GM19395 (cell line): ENCODE results near the gene CDH23.

Experiments used
- ATAC-seq: cut with Tn5 transposase; IDR thresholded peaks from one replicate; pipeline ENCODE4 v1.9.1; 2021; ENCODE audit warnings: mild to moderate bottlenecking, moderate library complexity; ENCODE audit not compliant: unreplicated experiment

CDH23 gene

DNA sequence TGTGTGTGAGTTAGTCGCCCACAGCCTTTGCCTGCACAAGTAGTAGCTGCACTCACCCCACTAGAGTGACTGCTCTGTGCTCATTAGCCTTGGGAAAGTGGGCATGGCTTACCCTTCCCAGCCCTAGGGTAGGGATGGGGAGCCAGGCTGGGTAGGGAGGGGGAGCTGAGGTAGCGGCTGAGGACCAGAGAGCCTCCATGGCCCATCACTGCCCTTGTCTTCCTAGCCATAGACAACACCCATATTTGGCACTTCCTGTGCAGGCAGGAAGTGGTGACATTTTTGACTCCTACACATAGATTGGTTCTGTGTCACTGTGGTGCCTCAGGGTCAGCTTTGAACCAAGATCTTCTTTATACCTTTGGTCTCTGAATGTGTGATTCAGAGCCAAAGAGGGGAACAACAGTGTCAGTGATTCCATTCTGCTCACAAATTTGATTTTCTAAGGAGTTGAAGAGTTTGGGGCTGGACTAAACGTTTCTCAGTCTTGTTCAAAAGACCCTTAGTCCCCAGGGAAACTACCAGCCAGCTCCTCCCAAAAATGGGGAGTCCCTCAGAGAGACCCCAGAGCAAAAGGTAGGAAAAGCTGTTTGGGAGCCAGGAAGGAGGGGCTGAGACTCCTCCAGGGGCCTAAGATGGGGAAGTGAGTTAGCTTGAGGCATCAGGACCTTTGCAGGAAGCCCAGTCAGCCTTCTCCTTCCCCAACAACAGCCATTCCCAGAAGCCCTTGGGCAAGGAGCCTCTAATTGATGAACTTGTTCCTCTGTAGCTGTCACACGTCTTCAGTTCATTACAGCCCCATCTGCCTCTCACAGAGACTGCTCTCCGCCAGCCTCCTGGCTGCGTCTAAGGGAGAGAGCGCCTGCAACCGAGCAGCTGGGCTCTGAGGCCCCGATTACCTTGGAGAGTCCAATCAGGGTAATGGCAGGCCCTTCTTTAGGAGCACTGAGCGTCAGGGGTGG lies 135.0 kb downstream of the CDH23 start:
- no peak for ATAC-seq

- no peak for ATAC-seq
Measured at GRCh38 chr10:71532878-71533277, 136.2 kb downstream of the CDH23 start.

DNA sequence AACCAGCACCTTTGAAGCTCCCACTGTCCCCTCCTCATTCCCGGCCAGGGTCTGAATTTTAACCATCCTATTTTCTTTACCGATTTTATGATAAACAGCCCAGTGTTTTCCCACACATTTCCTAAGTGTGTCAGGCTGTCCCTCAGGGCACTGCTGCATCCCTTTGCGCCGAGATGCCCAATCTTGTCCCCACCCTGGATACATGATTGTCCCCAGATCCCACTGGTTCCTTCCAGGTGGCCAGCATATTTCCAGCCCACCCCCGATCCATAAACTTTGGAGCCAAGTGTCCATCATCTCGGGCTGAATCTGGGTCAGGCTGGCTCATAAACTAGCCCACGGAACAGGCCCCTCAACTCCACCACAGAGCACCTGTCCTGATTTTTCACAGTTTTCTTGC lies 137.2 kb downstream of the CDH23 start:
- no peak for ATAC-seq

DNA sequence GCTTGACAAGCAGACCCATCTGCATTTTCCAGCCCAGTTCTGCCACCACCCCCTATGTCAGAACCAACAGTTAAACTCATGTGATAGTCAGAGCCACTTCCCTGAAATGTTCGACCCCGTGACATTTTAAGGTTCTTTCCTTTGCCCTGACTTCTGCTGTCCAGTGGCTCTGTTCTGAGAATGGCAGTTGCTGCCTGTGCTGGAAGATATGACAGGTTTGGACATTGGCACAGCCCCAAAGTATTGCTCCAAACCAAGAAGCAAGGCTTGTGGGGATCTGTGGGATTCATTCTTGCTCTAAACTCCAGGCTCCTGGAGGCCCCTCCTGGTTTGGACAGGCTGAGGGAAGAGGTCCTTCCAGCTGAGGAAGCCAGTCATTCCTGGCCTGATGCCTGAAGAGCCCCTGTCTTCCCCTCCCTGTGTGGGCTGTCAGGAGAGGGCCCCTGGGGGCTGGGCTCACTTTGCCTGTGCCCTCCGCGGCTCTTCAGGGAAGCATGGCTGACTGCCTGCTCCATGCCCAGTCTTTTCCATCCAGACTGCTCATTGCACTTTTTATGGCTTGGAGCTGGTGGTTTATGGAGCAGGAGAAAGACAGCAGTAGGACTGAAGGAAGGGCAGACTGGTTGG lies 138.0 kb downstream of the CDH23 start:
- ATAC-seq: no peak

DNA sequence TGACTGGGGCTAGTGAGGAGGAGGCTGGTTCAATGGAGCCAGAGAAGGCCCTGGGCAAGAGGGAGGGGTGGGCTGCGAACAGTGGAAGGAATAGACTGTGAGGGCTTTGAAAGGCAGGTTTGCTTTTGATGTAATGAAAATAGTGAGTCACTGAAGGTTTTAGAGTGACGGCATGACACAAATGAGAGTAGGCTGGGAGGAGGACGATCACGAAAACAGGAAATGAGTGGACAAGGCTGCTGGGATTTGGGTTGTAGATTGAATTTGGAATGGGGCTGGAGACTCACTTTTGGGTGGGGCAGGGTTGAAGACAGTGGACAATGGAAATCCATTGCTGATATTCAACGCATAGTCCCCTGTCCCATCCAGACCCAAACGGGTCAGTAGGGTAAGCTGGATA lies 139.6 kb downstream of the CDH23 start:
- no peak for ATAC-seq

DNA sequence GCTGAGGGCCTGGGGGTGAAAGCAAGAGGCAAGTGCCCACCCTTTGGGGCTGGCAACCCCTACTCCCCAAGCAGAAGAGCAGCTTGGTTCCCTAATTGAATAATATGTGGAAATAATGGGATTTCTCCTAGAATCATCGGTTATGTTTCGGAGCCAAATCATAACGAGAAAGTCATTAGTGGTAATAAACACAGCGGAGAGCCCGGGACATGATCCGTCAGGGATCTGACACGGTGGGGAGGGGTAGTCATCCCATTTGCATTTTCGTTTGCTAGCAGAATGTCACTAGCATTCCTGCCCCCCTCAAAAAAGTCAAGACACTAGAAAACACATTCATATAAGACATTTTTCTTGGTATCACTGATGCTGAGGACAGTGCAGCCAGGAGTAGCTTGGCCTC lies 140.4 kb downstream of the CDH23 start:
- ATAC-seq: no peak

- ATAC-seq: no peak
Measured at GRCh38 chr10:71537681-71538080, 141.0 kb downstream of the CDH23 start.

GRCh38 chr10:71538608-71539260 lies 142.0 kb downstream of the CDH23 start:
- ATAC-seq: no peak

GRCh38 chr10:71539442-71540118 lies 142.9 kb downstream of the CDH23 start:
- no peak for ATAC-seq

DNA sequence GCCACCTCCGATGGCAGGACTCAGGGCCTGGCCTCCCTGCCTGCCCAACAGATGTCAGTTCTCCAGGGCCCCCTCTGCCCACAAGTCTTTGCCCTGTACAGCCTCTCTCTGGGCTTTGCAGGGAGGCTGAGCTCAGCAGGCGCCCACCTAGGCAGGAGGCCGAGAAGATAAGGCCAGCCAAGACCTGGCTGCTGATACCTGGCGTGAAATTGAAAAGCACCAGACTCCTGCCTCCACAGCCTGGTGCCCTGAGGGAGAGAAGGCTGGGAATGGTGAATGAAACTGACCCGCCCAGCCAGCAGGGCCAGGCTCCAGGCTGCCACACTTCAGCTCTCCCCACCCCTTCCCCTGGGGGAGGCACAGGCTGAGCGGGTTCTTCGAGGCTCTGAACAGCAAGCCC lies 145.8 kb downstream of the CDH23 start:
- ATAC-seq: no peak

- no peak for ATAC-seq
Measured at GRCh38 chr10:71543608-71544170, 147.0 kb downstream of the CDH23 start.

DNA sequence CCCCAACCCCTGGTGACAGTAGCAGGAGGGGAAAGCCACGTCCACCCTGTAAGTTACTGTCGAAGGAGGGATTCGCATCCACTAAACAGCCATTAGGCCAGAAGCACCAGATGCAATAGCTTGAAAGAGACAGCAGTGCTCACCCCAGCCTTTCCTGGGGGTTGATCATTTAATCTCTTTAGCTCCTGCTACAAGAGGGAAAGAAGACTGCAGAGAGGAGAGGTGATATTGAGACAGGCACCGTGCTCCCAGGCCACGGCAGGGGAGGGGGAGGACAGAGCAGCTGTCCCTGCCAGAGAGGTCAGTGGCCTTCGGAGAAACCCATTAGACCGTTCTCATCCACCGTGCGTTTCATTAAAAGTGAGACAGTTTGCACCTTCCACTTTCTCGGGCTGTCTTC lies 148.3 kb downstream of the CDH23 start:
- no peak for ATAC-seq

GRCh38 chr10:71546220-71546619 lies 149.5 kb downstream of the CDH23 start:
- ATAC-seq: no peak

- ATAC-seq: no peak
Measured at GRCh38 chr10:71547312-71547711, 150.6 kb downstream of the CDH23 start.

DNA sequence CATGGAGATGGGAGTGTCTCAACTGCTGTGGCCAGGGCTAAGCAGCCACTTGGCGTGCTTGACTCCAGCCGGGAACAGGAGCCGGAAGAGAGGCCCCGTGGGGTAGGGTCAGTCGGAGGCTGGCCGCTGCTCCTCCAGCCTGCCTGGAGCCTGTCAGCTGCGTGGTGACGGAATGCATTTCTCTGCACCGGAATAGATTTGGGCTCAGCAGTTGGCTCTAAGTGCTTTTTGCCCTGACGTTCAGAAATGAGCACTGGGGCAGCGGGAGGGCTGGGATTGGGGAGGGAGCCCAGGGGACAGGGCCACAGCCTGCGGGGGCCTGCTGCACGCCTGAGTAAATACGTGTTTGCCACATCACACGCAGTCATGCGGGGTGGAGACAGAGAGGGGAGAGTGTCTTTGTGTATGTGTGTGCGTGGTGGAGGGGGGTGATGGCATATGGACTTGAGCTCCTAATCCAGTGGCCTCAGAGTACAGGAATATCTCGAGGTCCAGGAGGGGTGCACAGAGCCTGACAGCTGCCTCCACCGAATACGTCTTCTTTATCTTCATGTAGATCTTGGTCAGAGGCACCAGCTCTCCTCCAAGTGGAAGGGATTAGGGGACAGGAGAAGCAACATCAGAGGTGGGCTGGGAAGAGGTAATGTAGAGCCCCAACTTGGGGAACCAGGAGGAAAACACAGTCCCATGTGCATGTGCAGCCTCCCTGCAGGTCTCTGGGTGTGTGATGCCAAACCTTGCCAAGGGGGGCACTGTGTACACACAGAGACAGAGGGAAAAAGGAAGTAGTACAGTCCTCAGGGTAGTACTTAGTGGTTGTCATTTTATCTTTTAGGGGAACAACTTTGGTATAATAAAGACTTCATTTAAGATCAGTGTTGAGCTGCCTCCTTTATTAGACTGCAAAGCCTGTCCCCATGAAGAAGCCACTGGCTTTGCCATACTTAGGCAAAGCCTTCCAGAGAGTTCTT lies 151.4 kb downstream of the CDH23 start:
- no peak for ATAC-seq

DNA sequence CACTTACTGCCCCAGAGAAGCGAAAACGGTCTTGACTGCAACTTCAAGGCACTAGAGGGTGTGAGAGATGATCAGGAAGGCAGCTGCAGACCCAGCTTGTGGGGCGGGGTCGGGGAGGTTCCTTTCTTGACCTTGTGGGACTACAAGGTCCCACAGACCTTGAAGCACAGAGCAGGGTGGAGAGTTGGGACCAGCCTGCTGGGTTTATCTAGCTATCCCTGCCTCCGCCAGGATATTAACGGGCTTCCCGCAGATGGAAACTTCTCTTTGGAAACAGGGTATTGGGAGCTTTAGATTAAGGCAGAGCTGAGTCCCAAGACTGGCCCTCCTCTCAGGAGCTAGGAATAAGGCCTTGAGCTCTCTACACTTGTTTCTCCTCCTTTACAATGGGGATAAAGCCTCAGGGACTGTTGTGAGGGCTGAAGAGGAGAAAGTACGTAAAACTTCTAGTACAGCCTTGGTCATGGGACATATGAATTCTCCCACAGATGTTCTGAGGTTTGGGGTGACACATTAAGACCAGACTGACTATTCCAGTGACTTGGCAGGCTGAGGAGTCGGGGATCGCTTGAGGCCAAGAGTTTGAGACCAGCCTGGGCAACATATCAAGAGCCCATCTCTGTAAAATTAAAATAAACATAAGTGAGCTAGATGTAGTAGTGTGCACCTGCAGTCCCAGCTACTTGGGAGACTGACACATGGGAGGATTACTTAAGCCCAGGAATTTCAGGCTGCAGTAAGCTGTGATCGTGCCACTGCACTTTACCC lies 153.2 kb downstream of the CDH23 start:
- ATAC-seq: no peak

- ATAC-seq: no peak
Measured at GRCh38 chr10:71550628-71551027, 153.9 kb downstream of the CDH23 start.

- ATAC-seq: no peak
Measured at GRCh38 chr10:71551970-71552369, 155.2 kb downstream of the CDH23 start.

DNA sequence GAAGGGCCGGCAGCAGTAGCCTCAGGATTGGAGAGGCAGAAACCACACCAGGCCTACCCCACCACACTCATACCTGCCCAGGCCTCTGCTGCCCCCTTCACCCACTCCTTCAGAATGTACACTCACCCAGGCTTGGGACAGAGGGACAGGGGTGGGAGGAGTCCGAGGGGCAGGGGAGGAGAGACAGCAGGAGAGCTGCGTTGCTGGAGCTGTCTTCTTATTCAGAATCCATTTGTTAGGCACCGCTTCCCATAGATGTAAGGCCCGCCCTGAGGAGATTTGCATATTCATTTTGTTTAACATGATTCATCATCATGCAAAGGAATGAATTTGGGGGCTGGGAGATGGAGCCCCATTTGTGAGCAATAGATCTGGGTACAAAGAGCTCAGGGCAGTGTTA lies 156.7 kb downstream of the CDH23 start:
- ATAC-seq: no peak
